Liver (tissue), 9 donors: ENCODE measurements around the gene MYH7B. TPM values are rescaled to one million over a fixed set of nuclear protein-coding genes. Genes with fewer than 3 reads are reported as not detected.

ENCODE experiments used
- DNase-seq: peaks from one replicate; pipeline ENCODE4 v3.0.0-alpha.2; 2017; ENCODE audit warnings: low spot score
- H3K27ac ChIP-seq, 2 donors: one replicate each; pipeline ENCODE4 v1.7.0; 2013; ENCODE audit warnings: inconsistent platforms in 2 of 2, low read length in 2 of 2, control low read depth in 1 of 2, low read depth in 1 of 2, mild to moderate bottlenecking in 1 of 2
- H3K27me3 ChIP-seq, 4 donors: one replicate each; pipeline versions ENCODE4 v1.6.1 to v1.7.0; 2013; ENCODE audit warnings: low read length in 3 of 4, inconsistent platforms in 1 of 4, mild to moderate bottlenecking in 1 of 4, moderate library complexity in 1 of 4; ENCODE audit not compliant: control insufficient read depth in 4 of 4, insufficient read depth in 4 of 4
- H3K36me3 ChIP-seq, 4 donors: one replicate each; pipeline versions ENCODE4 v1.6.1 to v1.7.0; 2013; ENCODE audit warnings: low read length in 3 of 4, mild to moderate bottlenecking in 3 of 4, low read depth in 1 of 4, moderate library complexity in 1 of 4; ENCODE audit not compliant: control insufficient read depth in 4 of 4, insufficient read depth in 3 of 4
- H3K4me1 ChIP-seq, 4 donors: one replicate each; pipeline versions ENCODE4 v1.6.1 to v1.7.0; 2013; ENCODE audit warnings: low read length in 3 of 4, mild to moderate bottlenecking in 3 of 4, moderate library complexity in 1 of 4; ENCODE audit not compliant: control insufficient read depth in 4 of 4, insufficient read depth in 4 of 4
- H3K4me3 ChIP-seq, 3 donors: one replicate each; pipeline versions ENCODE4 v1.6.1 to v1.7.0; 2013; ENCODE audit warnings: low read length in 3 of 3, control low read depth in 1 of 3, low read depth in 1 of 3, mild to moderate bottlenecking in 1 of 3
- H3K9ac ChIP-seq, 2 donors: one replicate each; pipeline ENCODE4 v1.7.0; 2013; ENCODE audit warnings: low read length in 2 of 2, mild to moderate bottlenecking in 2 of 2, moderate library complexity in 2 of 2, control low read depth in 1 of 2, low read depth in 1 of 2
- H3K9me3 ChIP-seq, 4 donors: one replicate each; pipeline versions ENCODE4 v1.6.1 to v1.7.0; 2013; ENCODE audit warnings: low read length in 3 of 4; ENCODE audit not compliant: control insufficient read depth in 4 of 4
- ATF3 ChIP-seq: IDR thresholded peaks from 2 replicates; pipeline ENCODE4 v1.6.1; 2016; ENCODE audit warnings: antibody characterized with exemption
- EGR1 ChIP-seq, 2 donors: IDR thresholded peaks; 2 replicates each; pipeline ENCODE4 v1.6.1; 2016 to 2018; ENCODE audit warnings: antibody characterized with exemption in 2 of 2, low read depth in 2 of 2
- FOXA1 ChIP-seq: IDR thresholded peaks from 2 replicates; pipeline ENCODE4 v1.6.1; 2016; ENCODE audit warnings: antibody characterized with exemption
- FOXA2 ChIP-seq: IDR thresholded peaks from 2 replicates; pipeline ENCODE4 v1.6.1; 2016; ENCODE audit warnings: antibody characterized with exemption
- GABPA ChIP-seq, 2 donors: IDR thresholded peaks in 1 of 2; conservative IDR thresholded peaks in 1 of 2; 2 replicates each; pipeline ENCODE4 v1.6.1; 2016; ENCODE audit warnings: antibody characterized with exemption in 2 of 2, mild to moderate bottlenecking in 1 of 2, moderate library complexity in 1 of 2
- HNF4A ChIP-seq, 2 donors: conservative IDR thresholded peaks; 2 replicates each; pipeline ENCODE4 v1.6.1; 2016; ENCODE audit warnings: antibody characterized with exemption in 2 of 2, mild to moderate bottlenecking in 2 of 2
- NR2F2 ChIP-seq: IDR thresholded peaks from 2 replicates; pipeline ENCODE4 v1.6.1; 2016; ENCODE audit warnings: antibody characterized with exemption
- RAD21 ChIP-seq, 2 donors: IDR thresholded peaks; 2 replicates each; pipeline ENCODE4 v1.6.1; 2016; ENCODE audit warnings: antibody characterized with exemption in 2 of 2, mild to moderate bottlenecking in 2 of 2
- RXRA ChIP-seq, 2 donors: IDR thresholded peaks; 2 replicates each; pipeline ENCODE4 v1.6.1; 2017 to 2018; ENCODE audit warnings: antibody characterized with exemption in 2 of 2, mild to moderate bottlenecking in 1 of 2
- SP1 ChIP-seq: IDR thresholded peaks from 2 replicates; pipeline ENCODE4 v1.6.1; 2018; ENCODE audit warnings: antibody characterized with exemption, mild to moderate bottlenecking
- TAF1 ChIP-seq: conservative IDR thresholded peaks from 2 replicates; pipeline ENCODE4 v1.6.1; 2016; ENCODE audit warnings: antibody characterized with exemption, mild to moderate bottlenecking
- WGBS: extraction: QIAGEN DNeasy Blood & Tissue Kit; methylation state at CpG from one replicate; pipeline ENCODE4 v1.1.7; 2013; 5-methylcytosine and 5-hydroxymethylcytosine counted together
- polyA plus RNA-seq, 2 donors: library from polyadenylated mRNA; stranded (reverse) in 1 of 2; unstranded in 1 of 2; fragments of 200-250 nt in 1 of 2; fragments of >200 nt in 1 of 2; fragmentation: Nextera tagmentation in 1 of 2; extraction: Ambion mirVana in 1 of 2; gene quantifications; one replicate each; pipeline versions ENCODE4 v1.2.1 to v1.2.3, GENCODE V29; 2013 to 2015
- total RNA-seq, 2 donors: library from RNA; depleted of rRNA; stranded (reverse); fragments of >200 nt; gene quantifications; one replicate each; pipeline ENCODE4 v1.2.3, GENCODE V29; 2014
- TF ChIP-seq, protein P1 (sequence below): fragments of 150-350 bp; IDR thresholded peaks from 2 replicates; pipeline ENCODE4 v1.5.1; 2017; ENCODE audit warnings: improper control_type of control experiment, low read depth, low read length; ENCODE audit not compliant: missing input control
- TF ChIP-seq, protein P2 (sequence below): IDR thresholded peaks from 2 replicates; pipeline ENCODE4 v1.6.1; 2016; ENCODE audit warnings: antibody characterized with exemption, mild to moderate bottlenecking
- TF ChIP-seq, protein P3 (sequence below): IDR thresholded peaks from 2 replicates; pipeline ENCODE4 v1.6.1; 2016; ENCODE audit warnings: antibody characterized with exemption
- TF ChIP-seq, protein P4 (sequence below): IDR thresholded peaks from 2 replicates; pipeline ENCODE4 v1.6.1; 2016; ENCODE audit warnings: antibody characterized with exemption
- donor health status: healthy.
- donor health status: healthy.
- donor health status: healthy.
- donor health status: healthy.
- donor health status: healthy.

Gene MYH7B
- total and polyA plus RNA-seq, 4 donors: 0.12 to 0.33 (median 0.24) TPM

DNA sequence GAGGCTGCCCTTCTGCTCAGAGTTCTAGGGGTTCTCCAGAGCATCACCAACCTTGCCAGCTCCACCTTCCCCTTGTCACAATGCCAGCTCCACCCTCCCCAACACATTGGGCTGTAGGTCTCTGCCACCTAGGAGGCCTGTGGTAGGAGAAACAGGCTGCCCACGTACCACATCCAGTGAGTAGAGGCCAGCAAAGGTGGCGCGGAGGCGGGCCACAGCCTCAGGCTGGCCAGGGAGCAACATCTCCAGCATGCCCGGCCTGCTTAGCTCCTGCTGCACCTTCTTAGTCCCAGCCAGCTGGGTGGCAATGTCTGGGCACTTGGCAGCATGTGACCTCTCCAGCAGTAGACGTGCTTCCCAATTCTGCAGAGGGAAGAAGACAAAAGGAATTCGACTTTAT lies 23.9 kb upstream of the MYH7B start:
- Histone ChIP-seq H3K36me3 (peaks cover 4 to 44% (median 37%) of the 10 kb centered on the region in 4 donors), H3K4me3 (no peak overlapping the region), H3K27me3 (no peaks in the 10 kb centered on the region), H3K27ac (no peak overlapping the region), H3K9me3 (no peaks in the 10 kb centered on the region), H3K4me1 (no peaks in the 10 kb centered on the region), H3K9ac (no peak overlapping the region)
- 94% methylated on average over 7 of the region's 7 CpGs for WGBS
- no peak for DNase-seq
- TF ChIP-seq, protein P1, sequence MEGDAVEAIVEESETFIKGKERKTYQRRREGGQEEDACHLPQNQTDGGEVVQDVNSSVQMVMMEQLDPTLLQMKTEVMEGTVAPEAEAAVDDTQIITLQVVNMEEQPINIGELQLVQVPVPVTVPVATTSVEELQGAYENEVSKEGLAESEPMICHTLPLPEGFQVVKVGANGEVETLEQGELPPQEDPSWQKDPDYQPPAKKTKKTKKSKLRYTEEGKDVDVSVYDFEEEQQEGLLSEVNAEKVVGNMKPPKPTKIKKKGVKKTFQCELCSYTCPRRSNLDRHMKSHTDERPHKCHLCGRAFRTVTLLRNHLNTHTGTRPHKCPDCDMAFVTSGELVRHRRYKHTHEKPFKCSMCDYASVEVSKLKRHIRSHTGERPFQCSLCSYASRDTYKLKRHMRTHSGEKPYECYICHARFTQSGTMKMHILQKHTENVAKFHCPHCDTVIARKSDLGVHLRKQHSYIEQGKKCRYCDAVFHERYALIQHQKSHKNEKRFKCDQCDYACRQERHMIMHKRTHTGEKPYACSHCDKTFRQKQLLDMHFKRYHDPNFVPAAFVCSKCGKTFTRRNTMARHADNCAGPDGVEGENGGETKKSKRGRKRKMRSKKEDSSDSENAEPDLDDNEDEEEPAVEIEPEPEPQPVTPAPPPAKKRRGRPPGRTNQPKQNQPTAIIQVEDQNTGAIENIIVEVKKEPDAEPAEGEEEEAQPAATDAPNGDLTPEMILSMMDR: no peak
- TF ChIP-seq RAD21 (IDR thresholded peaks at IDR 0.05) (no peak), RXRA (IDR thresholded peaks at IDR 0.05) (no peak), FOXA1 (no peak), GABPA (IDR thresholded peaks at IDR 0.05 in 1 of 2, conservative IDR thresholded peaks at IDR 0.05 in 1 of 2) (no peak), NR2F2 (no peak), TAF1 (no peak), EGR1 (IDR thresholded peaks at IDR 0.05; ENCODE audit: low read depth in 2 of 2) (no peak), FOXA2 (no peak), ATF3 (no peak), SP1 (no peak)
- TF ChIP-seq, protein P2, sequence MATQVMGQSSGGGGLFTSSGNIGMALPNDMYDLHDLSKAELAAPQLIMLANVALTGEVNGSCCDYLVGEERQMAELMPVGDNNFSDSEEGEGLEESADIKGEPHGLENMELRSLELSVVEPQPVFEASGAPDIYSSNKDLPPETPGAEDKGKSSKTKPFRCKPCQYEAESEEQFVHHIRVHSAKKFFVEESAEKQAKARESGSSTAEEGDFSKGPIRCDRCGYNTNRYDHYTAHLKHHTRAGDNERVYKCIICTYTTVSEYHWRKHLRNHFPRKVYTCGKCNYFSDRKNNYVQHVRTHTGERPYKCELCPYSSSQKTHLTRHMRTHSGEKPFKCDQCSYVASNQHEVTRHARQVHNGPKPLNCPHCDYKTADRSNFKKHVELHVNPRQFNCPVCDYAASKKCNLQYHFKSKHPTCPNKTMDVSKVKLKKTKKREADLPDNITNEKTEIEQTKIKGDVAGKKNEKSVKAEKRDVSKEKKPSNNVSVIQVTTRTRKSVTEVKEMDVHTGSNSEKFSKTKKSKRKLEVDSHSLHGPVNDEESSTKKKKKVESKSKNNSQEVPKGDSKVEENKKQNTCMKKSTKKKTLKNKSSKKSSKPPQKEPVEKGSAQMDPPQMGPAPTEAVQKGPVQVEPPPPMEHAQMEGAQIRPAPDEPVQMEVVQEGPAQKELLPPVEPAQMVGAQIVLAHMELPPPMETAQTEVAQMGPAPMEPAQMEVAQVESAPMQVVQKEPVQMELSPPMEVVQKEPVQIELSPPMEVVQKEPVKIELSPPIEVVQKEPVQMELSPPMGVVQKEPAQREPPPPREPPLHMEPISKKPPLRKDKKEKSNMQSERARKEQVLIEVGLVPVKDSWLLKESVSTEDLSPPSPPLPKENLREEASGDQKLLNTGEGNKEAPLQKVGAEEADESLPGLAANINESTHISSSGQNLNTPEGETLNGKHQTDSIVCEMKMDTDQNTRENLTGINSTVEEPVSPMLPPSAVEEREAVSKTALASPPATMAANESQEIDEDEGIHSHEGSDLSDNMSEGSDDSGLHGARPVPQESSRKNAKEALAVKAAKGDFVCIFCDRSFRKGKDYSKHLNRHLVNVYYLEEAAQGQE: no peak
- TF ChIP-seq, protein P3, sequence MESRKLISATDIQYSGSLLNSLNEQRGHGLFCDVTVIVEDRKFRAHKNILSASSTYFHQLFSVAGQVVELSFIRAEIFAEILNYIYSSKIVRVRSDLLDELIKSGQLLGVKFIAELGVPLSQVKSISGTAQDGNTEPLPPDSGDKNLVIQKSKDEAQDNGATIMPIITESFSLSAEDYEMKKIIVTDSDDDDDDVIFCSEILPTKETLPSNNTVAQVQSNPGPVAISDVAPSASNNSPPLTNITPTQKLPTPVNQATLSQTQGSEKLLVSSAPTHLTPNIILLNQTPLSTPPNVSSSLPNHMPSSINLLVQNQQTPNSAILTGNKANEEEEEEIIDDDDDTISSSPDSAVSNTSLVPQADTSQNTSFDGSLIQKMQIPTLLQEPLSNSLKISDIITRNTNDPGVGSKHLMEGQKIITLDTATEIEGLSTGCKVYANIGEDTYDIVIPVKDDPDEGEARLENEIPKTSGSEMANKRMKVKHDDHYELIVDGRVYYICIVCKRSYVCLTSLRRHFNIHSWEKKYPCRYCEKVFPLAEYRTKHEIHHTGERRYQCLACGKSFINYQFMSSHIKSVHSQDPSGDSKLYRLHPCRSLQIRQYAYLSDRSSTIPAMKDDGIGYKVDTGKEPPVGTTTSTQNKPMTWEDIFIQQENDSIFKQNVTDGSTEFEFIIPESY: no peak
- TF ChIP-seq, protein P4, sequence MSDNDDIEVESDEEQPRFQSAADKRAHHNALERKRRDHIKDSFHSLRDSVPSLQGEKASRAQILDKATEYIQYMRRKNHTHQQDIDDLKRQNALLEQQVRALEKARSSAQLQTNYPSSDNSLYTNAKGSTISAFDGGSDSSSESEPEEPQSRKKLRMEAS: no peak

- Histone ChIP-seq H3K9ac (no peak overlapping the region), H3K36me3 (peaks cover 4 to 23% (median 10%) of the 10 kb centered on the region in 4 donors), H3K4me3 (no peak overlapping the region), H3K4me1 (peaks cover 0 to 3% (median under 1%) of the 10 kb centered on the region in 4 donors), H3K27ac (no peak overlapping the region), H3K27me3 (no peaks in the 10 kb centered on the region), H3K9me3 (no peaks in the 10 kb centered on the region)
- TF ChIP-seq SP1: no peak
- no peak for TF ChIP-seq HNF4A (conservative IDR thresholded peaks at IDR 0.05)
- TF ChIP-seq RXRA (IDR thresholded peaks at IDR 0.05): no peak
- peak; percentile 17 for TF ChIP-seq NR2F2
- 72% methylated on average over 14 of the region's 14 CpGs for WGBS
- DNase-seq: no peak
Measured at GRCh38 chr20:34938466-34939163, 17.1 kb upstream of the MYH7B start.
